Right lobe of liver (tissue), 6 donors: ENCODE measurements around the gene PTPN4. TPM values are rescaled to one million over a fixed set of nuclear protein-coding genes. Genes with fewer than 3 reads are reported as not detected.
"Not testable (repeated sequence)": the region's sequence is repeated elsewhere in the genome, so short reads cannot be mapped to it uniquely, and the experiment has no call there.

Experiments used
- ATAC-seq, 4 donors: fragments of 200-7000 bp; cut with Tn5 transposase; one replicate each; pipeline ENCODE4 v1.9.1; 2020; ENCODE audit warnings: mild to moderate bottlenecking in 4 of 4, moderate library complexity in 4 of 4
- DNase-seq, 3 donors: peaks; one replicate each; pipeline ENCODE4 v3.0.0-alpha.2; 2020
- H3K27ac ChIP-seq, 3 donors: fragments of 200-600 bp; one replicate each; pipeline ENCODE4 v1.8.0; 2022
- H3K27me3 ChIP-seq, 2 donors: fragments of 200-600 bp; one replicate each; pipeline ENCODE4 v1.8.0; 2022
- H3K36me3 ChIP-seq, 4 donors: fragments of 200-600 bp; sonication (generic) in 1 of 4; one replicate each; pipeline versions ENCODE4 v1.5.1 to v1.8.0; 2017 to 2022; ENCODE audit warnings: control low read depth in 1 of 4
- H3K4me1 ChIP-seq, 4 donors: fragments of 200-600 bp; sonication (generic) in 1 of 4; one replicate each; pipeline versions ENCODE4 v1.5.1 to v1.8.0; 2017 to 2022; ENCODE audit warnings: control low read depth in 1 of 4
- H3K4me3 ChIP-seq, 3 donors: fragments of 200-600 bp; one replicate each; pipeline ENCODE4 v1.8.0; 2022
- H3K9me3 ChIP-seq, 4 donors: fragments of 200-600 bp; sonication (generic) in 1 of 4; one replicate each; pipeline versions ENCODE4 v1.5.1 to v1.8.0; 2017 to 2022; ENCODE audit warnings: control low read depth in 1 of 4
- POLR2A ChIP-seq: fragments of 450-650 bp; IDR thresholded peaks from one replicate; pipeline ENCODE4 v1.6.1; 2017; ENCODE audit warnings: antibody characterized with exemption, mild to moderate bottlenecking
- WGBS: methylation state at CpG from one replicate; pipeline ENCODE4 v1.1.6; 2018; ENCODE audit warnings: low coverage, low lambda C conversion rate; ENCODE audit not compliant: insufficient coverage; ENCODE audit errors: missing lambda C conversion rate; 5-methylcytosine and 5-hydroxymethylcytosine counted together
- intact Hi-C, 2 donors: fragments of 100-400 bp; cut with DNase I; formaldehyde crosslinking; loops; one replicate each; pipeline versions ENCODE4 v1.11.2 to v1.14.1; 2022
- total RNA-seq, 6 experiments: library from RNA; depleted of rRNA in 2 of 6; stranded (reverse); fragments of >200 nt in 2 of 6; fragmentation: NEBNext Ultra II Directional in 3 of 6; extraction: Animal tissue kit (Norgen Biotek cat#: 25700) in 3 of 6; gene quantifications; one replicate each; pipeline versions ENCODE4 v1.1.0 to v1.2.4, GENCODE V29; 2016 to 2023
- TF ChIP-seq, protein P1 (sequence below), 4 donors: fragments of 200-600 bp in 3 of 4; fragments of 450-650 bp in 1 of 4; IDR thresholded peaks; one replicate each; pipeline versions ENCODE4 v1.5.1 to v1.8.0; 2016 to 2022; ENCODE audit warnings: antibody characterized with exemption in 4 of 4, mild to moderate bottlenecking in 2 of 4
- donor health status: DM: no; HTN: yes; CAD: no.
- donor health status: DM: no; HTN: no; CAD: no.
- donor health status: DM: no; HTN: no; CAD: no.
- donor health status: DM: no; HTN: yes; CAD: no.
- donor health status: DM: no; HTN: yes; CAD: no.

Gene PTPN4
- total RNA-seq, 6 experiments from 2014 or later = 8.5 to 19.9 (median 14.8) TPM

DNA sequence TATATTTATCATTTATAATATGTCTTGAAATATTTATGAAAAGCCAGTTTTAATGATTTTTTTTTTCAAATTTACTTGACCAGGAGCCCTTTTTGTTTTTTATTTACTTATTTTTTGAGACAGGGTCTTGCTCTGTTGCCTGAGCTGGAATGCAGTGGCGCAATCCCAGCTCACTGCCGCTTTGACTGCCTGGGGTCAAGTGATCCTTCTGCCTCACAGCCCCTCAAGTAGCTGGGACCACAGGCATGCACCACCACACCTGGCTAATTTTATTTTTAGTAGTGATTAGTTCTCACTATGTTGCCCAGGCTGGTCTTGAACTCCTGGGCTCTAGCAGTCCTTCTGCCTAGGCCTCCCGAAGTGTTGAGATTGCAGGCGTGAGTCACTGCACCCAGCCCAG lies 258.8 kb downstream of the PTPN4 start:
- no peak overlapping the region for H3K4me3 ChIP-seq
- H3K27me3 ChIP-seq = no peaks in the 10 kb centered on the region
- intact Hi-C loops = no loop called here
- TF ChIP-seq, protein P1, sequence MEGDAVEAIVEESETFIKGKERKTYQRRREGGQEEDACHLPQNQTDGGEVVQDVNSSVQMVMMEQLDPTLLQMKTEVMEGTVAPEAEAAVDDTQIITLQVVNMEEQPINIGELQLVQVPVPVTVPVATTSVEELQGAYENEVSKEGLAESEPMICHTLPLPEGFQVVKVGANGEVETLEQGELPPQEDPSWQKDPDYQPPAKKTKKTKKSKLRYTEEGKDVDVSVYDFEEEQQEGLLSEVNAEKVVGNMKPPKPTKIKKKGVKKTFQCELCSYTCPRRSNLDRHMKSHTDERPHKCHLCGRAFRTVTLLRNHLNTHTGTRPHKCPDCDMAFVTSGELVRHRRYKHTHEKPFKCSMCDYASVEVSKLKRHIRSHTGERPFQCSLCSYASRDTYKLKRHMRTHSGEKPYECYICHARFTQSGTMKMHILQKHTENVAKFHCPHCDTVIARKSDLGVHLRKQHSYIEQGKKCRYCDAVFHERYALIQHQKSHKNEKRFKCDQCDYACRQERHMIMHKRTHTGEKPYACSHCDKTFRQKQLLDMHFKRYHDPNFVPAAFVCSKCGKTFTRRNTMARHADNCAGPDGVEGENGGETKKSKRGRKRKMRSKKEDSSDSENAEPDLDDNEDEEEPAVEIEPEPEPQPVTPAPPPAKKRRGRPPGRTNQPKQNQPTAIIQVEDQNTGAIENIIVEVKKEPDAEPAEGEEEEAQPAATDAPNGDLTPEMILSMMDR (IDR thresholded peaks at IDR 0.05) = no peak
- no peak for TF ChIP-seq POLR2A
- no peaks in the 10 kb centered on the region for H3K9me3 ChIP-seq
- DNase-seq = no peak
- no peak overlapping the region for H3K27ac ChIP-seq
- H3K4me1 ChIP-seq = peaks cover 0 to 10% (median 2%) of the 10 kb centered on the region in 4 donors
- no peak for ATAC-seq
- 79% methylated on average over 4 of the region's 4 CpGs for WGBS
- peaks cover 0 to 3% (median 0%) of the 10 kb centered on the region in 4 donors for H3K36me3 ChIP-seq

DNA sequence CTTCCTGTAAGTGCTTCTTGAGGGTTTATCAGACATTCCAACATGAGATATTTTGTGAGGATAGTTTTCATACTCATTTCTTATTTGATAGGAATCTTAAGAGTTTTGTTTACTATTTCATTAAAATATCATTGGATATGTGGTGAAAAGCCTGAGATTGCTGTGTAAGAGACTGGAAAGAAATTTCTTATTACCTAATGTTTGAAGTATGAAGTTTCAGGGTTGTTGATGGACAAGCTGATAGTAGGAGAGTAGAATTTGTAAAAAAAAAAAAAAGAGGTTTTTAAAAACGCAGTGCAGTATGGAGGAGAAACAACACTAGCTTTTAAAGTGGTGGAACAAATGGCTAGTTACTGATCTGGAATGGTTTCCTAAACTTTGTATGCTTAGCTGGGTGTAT lies 260.8 kb downstream of the PTPN4 start:
- Histone ChIP-seq H3K4me1 (peaks cover 0 to 10% (median 2%) of the 10 kb centered on the region in 4 donors), H3K36me3 (peaks cover 0 to 3% (median 0%) of the 10 kb centered on the region in 4 donors), H3K4me3 (no peak overlapping the region), H3K9me3 (no peaks in the 10 kb centered on the region), H3K27ac (no peak overlapping the region), H3K27me3 (no peaks in the 10 kb centered on the region)
- DNase-seq (no peak), ATAC-seq (no peak)
- TF ChIP-seq, protein P1 (IDR thresholded peaks at IDR 0.05) = no peak
- TF ChIP-seq POLR2A = no peak
- intact Hi-C loops = no loop called here
- 60% methylated on average over 1 of the region's 1 CpG for whole genome bisulfite sequencing

DNA sequence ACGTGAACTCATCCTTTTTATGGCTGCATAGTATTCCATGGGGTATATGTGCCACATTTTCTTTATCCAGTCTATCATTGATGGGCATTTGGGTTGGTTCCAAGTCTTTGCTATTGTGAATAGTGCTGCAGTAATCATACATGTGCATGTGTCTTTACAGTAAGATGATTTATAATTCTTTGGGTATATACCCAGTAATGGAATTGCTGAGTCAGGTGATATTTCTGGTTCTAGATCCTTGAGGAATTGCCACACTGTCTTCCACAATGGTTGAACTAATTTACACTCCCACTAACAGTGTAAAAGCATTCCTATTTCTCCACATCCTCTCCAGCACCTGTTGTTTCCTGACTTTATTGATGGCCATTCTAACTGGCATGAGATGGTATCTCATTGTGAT lies 262.8 kb downstream of the PTPN4 start:
- H3K4me1 ChIP-seq, DNase-seq, H3K9me3 ChIP-seq, H3K27me3 ChIP-seq, intact Hi-C loops, H3K4me3 ChIP-seq, ATAC-seq, H3K36me3 ChIP-seq, H3K27ac ChIP-seq: not testable (repeated sequence)
- WGBS = 100% methylated on average over 1 of the region's 1 CpG

- 100% methylated on average over 2 of the region's 2 CpGs for WGBS
- intact Hi-C loops = no loop called here
- H3K9me3 ChIP-seq = no peaks in the 10 kb centered on the region
Observed at GRCh38 chr2:120026890-120027289, 267.2 kb downstream of the PTPN4 start.

DNA sequence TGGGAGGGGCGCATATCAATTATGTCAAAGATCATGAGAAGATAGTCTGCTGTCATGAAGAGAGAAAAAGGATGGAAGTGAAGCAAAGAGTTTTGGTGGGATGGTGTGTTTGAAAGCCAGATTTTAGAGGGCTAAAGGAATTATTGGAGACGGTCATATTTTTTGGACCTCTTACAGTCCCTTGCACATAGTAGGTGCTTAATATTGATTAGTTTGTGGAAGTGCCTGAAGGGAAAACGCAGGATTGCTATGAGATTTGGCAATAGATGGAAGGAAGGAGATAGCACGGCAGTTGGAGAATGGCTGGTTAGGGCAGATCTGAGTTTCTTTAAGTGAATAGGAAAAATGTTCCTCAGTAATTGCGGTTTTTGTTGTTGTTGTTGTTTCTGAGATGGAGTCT lies 269.1 kb downstream of the PTPN4 start:
- intact Hi-C loops = no loop called here
- DNase-seq (no peak), ATAC-seq (no peak)
- peaks cover 0 to 3% (median 0%) of the 10 kb centered on the region in 4 donors for H3K4me1 ChIP-seq
- TF ChIP-seq, protein P1 (IDR thresholded peaks at IDR 0.05) = no peak
- TF ChIP-seq POLR2A = no peak
- H3K9me3 ChIP-seq = no peaks in the 10 kb centered on the region
- peaks cover 0 to 2% (median 0%) of the 10 kb centered on the region in 4 donors for H3K36me3 ChIP-seq
- no peaks in the 10 kb centered on the region for H3K27me3 ChIP-seq
- no peak overlapping the region for H3K4me3 ChIP-seq
- no peak overlapping the region for H3K27ac ChIP-seq
- WGBS = 87% methylated on average over 5 of the region's 5 CpGs

More at GRCh38 chr2:120026890-120027289, 267.2 kb downstream of the PTPN4 start:
- no peak for DNase-seq
- Histone ChIP-seq H3K36me3 (peaks cover 0 to 2% (median 0%) of the 10 kb centered on the region in 4 donors), H3K27ac (no peak overlapping the region), H3K4me3 (no peak overlapping the region), H3K4me1 (peaks cover 0 to under 1% (median 0%) of the 10 kb centered on the region in 4 donors), H3K27me3 (no peaks in the 10 kb centered on the region)
- no peak for ATAC-seq
- TF ChIP-seq, protein P1 (IDR thresholded peaks at IDR 0.05) = no peak
- TF ChIP-seq POLR2A = no peak
